Fibroblast of the conjunctiva (primary cell): Measurements from ENCODE around the gene MYO1F.
A peak's percentile ranks its signal among the peaks of the same experiment; 100 is the strongest.
"Not testable (repeated sequence)": the region's sequence is repeated elsewhere in the genome, so short reads cannot be mapped to it uniquely, and the experiment has no call there.

Source experiments
- DNase-seq: peaks from one replicate; pipeline ENCODE4 v3.0.0-alpha.2; 2010; ENCODE audit warnings: low read depth

MYO1F gene

DNA sequence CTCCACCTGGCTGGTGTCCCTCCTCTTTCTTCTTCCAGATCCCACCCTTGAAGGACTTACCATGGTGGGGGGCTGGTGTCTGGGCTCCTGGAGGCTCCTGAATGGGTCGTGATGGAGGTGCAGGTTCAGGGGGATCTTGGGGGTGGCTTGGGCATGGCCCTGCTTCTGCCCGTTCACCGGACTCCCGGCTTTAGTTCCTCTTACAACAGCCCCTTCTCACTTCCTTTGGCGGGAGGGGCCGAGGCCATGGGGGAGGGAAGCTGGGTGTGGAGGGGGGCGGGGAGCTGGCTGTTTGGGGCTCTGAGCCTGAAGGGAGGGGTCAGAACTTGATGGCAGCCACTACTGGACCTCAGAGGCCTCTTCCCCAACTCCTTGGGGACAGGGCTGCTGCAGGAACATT lies at the start of gene MYO1F:
TSS of gene MYO1F (minus strand) at position 196 of the 400 bp plus-strand sequence. CDS start at position 63, 133 bp downstream.
- no peak for DNase-seq

DNA sequence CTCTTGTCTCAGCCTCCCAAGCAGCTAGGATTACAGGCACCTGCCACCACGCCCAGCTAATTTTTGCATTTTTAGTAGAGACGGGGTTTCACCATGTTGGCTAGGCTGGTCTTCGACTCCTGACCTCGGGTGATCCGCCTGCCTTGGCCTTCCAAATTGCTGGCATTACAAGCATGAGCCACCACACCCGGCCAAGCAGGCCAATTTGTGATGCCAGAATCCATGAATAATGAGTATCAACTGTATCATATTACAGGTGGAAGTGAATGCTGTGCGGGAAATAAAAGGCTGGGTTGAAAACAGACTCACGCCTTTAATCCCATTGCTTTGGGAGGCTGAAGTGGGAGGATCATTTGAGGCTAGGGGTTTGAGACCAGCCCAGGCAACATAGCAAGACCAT lies 49.6 kb upstream of the MYO1F start:
- no peak for DNase-seq

DNA sequence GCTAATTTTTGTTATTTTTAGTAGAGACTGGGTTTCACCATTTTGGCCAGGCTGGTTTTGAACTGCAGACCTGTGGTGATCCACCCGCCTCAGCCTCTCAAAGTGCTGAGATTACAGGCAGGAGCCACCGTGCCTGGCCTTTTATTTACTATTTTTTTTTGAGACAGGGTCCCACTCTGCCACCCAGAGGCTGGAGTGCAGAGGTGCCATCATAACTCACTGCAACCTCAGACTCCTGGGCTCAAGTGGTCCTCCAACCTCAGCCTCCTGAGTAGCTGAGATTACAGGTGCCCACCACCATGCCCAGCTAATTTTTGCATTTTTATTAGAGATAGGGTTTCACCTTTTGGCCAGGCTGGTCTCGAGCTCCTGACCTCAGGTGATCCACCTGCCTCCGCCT lies 45.6 kb upstream of the MYO1F start:
- DNase-seq, result not testable (repeated sequence)

DNA sequence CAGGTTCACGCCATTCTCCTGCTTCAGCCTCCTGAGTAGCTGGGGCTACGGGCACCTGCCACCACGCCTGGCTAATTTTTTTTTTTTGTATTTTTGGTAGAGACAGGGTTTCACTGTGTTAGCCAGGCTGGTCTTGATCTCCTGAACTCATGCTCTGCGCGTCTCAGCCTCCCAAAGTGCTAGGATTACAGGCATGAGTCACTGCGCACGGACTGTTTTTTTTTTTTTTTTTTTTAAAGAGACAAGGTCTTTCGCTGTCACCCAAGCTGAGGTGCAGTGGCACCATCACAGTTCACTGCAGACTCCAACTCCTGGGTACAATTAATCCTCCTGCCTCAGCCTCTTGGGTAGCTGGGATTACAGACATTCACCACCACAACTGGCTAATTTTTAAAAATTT lies 41.5 kb upstream of the MYO1F start:
- no peak for DNase-seq

DNA sequence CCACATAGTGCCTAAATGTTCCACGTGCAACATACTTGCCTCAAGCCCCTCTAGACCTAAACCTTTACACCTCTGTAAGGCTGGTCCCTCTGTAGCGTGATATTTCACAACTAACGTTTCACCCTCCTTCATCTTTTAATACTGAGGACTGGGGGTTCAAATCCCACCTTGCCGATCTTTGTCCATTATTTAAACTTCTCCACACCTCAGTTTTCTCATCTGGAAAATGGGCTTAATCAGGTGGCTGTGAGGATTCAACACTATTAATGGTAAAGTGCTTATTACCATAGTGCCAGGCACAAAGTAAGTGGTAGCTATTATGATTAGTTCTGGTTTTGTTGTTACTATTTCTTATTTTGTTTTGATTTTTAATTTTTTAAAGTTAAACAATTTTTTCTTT lies 40.7 kb upstream of the MYO1F start:
- DNase-seq, result no peak

DNA sequence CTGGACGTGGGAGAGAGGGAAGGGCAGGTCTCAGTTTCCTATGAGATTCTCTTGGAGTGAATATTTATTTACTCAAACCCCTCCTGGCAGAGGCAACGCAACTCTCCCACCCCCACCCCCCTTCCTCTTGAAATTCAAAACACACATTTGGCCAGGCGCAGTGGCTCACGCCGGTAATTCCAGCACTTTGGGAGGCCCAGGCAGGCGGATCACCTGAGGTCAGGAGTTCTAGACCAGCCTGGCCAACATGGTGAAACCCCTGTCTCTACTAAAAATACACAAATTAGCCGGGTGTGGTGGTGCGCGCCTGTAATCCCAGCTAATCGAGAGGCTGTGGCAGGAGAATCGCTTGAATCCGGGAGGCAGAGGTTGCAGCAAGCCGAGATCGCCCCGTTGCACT lies 40.1 kb upstream of the MYO1F start:
- DNase-seq, result not testable (repeated sequence)

DNA sequence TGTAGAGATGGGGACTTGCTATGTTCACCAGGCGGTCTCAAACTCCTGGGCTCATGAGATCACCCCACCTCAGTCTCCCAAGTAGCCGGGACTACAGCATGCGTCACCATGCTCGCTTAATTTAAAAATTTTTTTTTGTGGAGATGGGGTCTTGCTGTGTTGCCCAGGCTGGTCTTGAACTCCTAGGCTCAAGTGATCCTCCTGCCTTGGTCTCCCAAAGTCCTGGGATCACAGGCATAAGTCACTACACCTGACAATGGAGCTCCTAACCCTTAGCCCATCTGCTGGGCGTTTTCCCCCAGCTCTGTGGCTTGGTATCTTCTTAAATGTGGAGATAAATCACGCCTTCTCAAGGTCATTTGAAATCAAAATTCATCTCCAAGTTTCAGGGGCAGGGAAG lies 39.6 kb upstream of the MYO1F start:
- no peak for DNase-seq

DNA sequence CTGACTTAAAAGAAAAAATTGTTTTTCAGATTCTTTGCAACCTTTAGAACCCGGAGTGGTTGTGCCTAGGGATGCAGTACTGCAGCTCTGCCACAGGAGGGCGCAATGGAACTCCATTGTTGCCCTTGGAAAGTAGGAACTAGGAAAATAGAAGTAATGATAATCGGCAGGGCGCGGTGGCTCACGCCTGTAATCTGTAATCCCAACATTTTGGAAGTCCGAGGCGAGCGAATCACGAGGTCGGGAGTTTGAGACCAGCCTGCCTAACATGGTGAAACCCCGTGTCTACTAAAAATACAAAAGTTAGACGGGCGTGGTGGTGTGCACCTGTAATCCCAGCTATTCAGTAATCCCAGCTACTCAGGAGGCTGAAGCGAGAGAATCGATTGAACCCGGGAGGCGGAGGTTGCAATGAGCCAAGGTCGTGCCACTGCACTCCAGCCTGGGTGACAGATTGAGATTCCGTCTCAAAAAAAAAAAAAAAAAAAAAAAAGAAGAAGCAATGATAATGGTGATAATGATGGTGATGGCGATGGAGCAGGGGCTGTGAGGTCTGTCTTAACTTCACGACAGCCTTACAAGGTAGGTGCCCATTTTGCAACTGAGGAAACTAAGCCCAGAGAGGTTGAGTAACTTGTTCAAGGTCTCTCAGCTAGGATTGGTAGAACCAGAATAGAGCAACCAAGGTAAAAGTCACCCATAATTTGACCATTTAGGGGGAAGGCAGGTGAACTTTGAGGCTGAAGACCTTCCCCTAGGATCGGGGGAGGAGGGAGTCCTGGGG lies 38.8 kb upstream of the MYO1F start:
- no peak for DNase-seq

DNA sequence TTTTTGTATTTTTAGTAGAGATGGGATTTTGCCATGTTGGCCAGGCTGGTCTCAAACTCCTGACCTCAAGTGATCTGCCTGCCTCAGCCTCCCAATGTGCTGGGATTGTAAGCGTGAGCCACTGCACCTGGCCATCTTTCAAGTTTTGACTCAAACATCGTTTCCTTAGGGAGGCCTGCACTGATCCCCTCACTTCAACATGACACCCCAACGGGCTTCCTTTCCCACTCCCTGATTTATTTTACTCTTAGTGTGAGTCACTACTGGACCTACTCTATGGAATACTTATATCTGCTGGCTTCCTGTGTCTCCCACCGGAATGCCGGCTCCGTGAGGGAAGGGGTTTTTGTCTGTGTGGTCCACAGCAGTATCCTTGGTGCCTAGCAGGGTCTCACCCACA lies 37.8 kb upstream of the MYO1F start:
- no peak for DNase-seq

DNA sequence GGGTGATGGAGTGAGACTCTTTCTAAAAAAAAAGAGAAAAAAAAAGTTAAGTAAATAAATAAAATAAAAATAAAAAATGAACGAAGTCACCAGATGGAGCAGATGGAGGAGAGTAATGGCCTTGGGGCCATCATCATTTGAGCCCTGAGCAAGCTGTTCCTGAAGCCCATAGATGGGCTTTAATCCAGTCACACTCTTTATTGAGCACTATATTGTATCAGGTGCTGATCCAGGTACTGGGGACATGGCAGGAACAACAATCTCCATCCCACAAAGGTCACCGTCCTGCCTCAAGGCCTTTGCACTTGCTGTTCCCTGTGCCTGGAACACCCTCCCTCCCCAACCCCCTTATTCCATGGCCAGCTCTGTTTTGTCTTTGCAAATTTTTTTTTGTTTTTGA lies 37.2 kb upstream of the MYO1F start:
- DNase-seq, result no peak

DNA sequence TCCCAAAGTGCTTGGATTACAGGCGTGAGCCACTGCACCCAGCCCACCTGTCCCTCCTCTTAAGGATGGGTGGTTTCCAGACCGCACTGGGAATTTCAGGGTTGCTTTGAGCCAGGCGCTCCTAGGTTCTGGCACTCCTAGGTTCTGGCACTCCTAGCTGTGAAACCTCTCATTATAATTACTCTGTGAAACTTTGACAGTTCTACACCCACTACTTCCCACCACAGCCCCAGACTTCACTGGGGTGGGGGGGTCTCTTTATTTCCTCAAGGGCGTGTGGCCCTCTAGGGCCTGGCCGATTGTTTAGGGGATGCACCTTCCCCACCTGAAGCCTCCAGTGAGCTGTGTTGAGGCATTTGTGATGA lies 35.5 kb upstream of the MYO1F start:
- no peak for DNase-seq

DNA sequence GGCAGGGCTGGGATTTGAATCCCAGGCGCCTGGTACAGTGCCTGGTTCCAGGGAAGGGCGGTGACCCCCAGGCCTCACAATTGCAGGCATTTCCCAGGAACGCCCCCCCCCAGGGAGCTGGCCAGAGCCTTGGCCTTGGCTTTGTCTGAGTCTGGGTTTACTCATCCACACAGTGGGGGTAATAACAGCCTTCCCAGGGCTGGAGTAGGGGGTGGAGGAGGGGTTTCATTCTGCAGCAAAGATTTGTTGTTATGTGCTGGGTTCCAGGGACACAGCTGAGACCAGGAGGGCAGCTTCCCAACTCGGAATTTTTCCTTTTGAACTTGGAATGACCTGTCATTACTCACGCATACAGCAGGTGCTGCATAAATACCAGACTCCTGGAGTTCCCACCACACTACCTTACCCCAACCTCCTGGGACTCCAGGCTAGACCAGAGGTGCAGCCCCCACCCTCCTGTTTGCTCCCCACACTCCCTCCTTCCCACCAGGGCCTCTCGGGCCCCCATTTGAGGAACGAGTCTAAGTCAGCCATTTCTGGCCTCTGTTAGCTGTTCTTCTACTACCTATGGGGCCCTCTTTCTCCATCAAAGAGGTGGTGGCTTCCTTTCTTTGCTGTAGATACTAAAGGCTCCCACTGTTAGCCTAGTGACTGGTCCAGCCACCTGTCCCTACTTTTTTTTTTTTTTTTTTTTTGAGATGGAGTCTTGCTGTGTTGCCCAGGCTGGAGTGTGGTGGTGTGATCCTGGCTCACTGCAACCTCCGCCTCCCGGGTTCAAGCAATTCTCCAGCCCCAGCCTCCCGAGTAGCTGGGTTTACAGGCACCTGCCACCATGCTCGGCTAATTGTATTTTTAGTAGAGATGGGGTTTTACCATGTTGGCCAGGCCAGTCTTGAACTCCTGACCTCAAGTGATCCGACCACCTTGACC lies 34.9 kb upstream of the MYO1F start:
- no peak for DNase-seq

DNA sequence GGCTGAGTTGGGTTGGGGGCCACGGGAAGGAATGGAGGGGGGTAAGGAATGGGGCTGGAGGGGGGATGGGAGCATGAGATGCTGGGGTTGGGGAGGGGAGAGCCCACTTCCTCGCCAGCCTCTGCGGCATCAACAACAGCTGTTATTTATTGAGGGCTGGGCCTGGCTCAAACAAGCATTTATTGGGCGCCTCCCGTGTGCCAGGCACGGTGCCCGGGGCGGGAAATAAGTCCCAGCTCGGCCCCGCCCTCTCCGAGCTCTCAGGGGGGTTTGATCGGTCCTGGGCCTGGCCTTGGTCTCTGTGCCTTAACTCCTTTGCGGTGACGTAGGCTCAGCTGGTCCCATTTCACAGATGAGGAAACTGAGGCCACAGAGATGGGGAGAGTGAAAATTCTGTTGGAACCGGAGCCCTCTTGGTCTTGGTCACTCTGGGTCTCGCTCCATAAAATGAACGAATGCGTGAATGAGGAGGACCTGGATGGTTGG lies 34.2 kb upstream of the MYO1F start:
- DNase-seq, result no peak

DNA sequence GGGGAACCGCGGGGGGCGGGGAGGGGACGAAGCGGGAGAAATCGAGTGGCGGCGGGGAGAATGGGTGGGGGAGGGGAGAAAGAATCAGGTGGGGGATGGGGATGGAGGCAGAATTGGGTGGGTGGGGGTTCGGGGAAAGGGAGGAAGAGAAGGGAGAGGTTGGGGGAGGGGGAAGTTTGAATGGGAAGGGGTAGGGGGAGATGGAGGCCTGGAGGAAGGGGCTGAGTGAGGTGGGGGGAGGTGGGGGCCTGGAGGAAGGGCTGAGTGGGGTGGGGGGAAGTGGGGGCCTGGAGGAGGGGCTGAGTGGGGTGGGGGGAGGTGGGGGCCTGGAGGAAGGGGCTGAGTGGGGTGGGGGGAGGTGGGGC lies 33.7 kb upstream of the MYO1F start:
- no peak for DNase-seq

DNA sequence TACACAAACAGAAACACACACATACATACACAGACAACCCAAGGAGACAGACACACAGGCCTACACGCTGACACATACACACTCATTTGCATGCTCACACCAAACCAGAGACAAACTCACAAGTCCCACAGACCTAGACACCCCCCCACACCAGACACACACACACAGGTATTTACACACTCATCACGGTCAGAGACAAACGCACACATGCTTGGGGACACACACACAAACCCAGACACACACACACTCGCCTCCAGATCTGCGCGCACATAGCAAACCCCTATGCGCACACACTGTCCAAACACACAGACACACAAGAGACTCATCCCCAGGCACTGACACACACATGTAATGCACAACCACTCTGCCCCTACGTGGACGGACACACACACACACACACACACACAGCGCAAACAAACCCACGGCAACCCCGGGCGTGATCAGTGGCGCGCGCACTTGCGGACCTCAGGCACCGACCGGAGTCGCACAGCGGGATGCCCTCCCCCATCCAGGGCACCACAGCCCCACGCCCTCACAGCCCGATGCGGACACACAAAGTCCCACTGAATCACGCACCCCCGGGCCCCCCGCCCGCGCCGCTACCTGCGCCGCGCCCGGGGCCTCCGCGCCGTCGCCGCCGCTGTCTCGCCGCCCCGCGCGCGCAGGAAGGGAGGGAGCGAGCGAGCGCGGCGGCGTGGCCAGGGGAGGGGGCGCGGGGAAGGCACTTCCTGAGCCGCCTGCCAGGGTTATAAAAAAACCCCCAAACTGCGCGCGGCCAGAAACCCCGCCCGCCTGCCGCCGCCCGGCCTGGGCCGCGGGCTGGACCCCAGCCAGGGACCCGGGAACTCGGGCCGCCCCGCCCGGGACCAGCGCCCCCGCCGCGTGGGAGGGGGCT lies 33.0 kb upstream of the MYO1F start, which contains the start of gene ADAMTS10:
TSS of gene ADAMTS10 (minus strand) at position 675 of the 895 bp plus-strand sequence. CDS start 5,005 bp downstream, outside the sequence.
- DNase-seq, result no peak

DNA sequence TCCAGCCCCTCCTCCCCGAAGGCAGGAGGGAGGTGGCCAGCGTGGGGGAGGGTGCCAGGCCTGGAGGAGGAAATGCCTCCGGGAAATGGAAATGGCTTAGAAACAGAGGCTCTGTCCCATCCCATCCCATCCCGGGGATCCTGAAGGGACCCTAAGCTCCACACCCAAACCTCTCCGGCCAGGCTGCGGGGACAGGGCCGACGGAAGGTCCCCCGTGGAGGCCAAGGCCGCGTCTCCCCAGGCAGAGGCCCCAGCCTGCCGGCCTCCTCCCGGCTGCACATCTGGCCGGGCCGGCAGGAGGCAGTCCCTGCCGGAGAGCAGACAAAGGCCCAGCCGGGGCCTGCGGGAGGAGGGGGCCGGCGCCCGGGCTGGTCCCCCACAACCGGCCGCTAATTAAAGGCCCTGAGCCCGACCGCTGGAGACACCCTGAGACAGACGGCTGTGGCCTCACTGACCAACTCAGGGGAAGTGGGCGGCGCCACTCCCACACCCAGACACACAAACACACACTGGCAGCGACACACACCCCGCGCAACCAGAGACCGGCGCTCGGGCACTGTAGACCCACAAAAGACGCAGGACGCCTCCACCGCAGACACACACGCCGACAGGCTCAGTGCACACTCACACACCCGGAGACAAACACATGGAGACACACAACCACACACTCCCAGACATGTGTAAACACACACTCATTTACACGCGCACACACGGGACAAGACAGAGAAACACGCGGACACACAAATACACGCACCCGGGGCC lies 32.2 kb upstream of the MYO1F start:
- no peak for DNase-seq

DNA sequence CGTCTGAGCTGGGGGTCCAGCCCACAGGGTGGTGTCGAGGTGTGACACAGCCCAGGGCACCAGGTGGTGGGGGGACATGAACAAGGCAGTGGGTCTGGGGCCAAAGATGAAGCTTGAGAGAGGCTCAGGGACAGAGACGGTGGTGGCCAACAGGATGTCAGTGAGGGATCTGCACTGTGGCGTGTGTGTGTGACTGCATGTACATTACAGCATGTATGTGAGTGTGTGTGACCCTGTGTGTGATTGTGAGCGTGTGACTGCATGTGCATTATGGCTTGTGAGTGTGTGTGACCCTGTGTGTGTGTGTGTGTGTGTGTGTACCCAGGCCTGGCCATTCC lies 31.7 kb upstream of the MYO1F start:
- no peak for DNase-seq

DNA sequence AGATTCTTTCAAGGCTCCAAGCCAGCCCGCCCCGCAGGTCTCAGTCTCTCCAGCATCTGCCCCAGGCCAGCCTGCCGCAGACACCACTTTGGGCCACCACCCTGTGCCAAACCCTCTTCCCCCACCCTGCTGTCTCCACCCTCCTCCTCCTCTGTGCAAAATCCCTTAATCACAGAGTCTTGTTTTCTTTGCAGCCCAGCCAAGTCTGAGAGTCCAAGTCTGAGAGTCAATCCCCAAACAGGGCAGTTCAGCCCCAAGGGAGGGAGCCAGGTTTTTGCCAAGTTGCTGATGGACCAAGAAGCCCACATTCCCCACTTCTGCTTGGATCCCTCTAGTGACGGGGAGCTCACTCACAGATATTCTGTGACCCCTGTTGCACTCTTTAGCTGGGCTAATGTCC lies 30.1 kb upstream of the MYO1F start:
- peak; percentile 43 for DNase-seq

DNA sequence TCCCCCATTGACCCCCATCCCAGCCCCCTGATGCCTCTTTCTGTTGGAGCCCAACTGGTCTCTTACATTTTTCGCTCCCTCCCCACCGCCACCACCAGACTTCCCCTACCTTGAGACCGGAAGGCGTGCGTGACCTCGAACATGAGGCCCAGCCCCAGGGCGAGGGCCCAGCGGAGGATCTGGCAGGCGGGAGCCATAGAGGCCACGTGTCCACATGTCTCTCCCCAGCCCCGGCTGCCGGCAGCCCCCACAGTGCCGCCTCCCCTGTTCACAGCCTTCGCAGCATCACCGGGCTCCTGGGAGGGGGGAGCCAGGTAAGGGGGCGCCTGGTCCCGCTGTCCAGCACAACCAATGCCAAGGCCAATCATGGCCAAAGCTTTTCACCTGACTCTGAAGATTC lies 28.3 kb upstream of the MYO1F start:
- no peak for DNase-seq

DNA sequence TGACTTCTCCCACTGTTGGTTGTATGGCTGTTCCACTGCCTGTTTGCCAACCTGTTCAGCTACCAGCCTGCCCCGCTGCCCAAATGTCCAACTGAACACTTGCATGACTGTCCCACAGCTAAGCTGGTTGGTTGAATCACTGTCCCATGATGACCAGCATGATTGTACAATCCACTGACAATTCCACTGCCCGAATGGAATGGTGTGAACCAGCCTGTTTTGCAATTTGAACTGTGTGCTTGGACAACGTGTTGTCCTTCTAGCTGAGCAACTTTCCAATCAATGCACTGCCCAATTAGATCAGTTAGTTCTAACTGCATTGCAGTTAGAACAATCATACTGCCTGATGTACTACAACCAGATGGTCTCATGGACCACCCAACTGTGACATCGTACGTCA lies 24.6 kb upstream of the MYO1F start:
- no peak for DNase-seq

DNA sequence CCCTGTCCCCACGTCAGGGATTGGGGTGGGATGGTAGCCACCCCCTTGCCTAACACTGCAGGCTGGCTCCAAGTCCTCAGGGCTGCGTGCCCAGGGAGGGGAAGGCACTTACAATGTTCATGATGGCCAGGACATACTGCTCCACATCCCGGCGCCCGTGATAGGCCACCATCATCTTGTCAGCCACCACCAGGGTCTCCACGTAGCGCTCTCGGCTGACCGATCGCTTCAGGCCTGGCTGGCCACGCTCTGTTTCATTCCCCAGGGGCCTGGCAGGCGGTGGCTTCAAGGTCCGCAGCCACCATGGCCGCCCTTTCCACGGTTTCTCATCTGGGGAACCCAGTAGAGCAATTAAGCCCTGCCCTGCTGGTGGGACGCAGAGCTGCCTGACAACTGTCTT lies 23.6 kb upstream of the MYO1F start:
- no peak for DNase-seq
